Suprapubic skin (tissue), 3 donors: ENCODE measurements around the gene PDCD6IP.
"Not testable (repeated sequence)": the region's sequence is repeated elsewhere in the genome, so short reads cannot be mapped to it uniquely, and the experiment has no call there.

Experiments used
- CTCF ChIP-seq, 2 donors: fragments of 200-600 bp in 1 of 2; fragments of 450-650 bp in 1 of 2; sonication (generic) in 1 of 2; IDR thresholded peaks; one replicate each; pipeline ENCODE4 v1.5.1; 2016 to 2019; ENCODE audit warnings: antibody characterized with exemption in 2 of 2, mild to moderate bottlenecking in 1 of 2, moderate library complexity in 1 of 2
- EP300 ChIP-seq: sonication (generic); formaldehyde crosslinking; IDR thresholded peaks from one replicate; pipeline ENCODE4 v1.6.1; 2017; ENCODE audit warnings: antibody characterized with exemption
- POLR2A ChIP-seq, 2 donors: fragments of 450-650 bp; IDR thresholded peaks; one replicate each; pipeline ENCODE4 v1.6.1; 2017; ENCODE audit warnings: antibody characterized with exemption in 2 of 2, mild to moderate bottlenecking in 2 of 2, moderate library complexity in 2 of 2

GRCh38 chr3:33855407-33855806 lies 57.0 kb downstream of the PDCD6IP start:
- not testable (repeated sequence) for TF ChIP-seq POLR2A (IDR thresholded peaks at IDR 0.05); EP300; CTCF (IDR thresholded peaks at IDR 0.05)
